IPS-NIHi11 (cell line): ENCODE measurements around the gene DUSP7.

ENCODE experiments used
- DNase-seq: peaks from one replicate; pipeline ENCODE4 v3.0.0; 2012; ENCODE audit warnings: mixed read lengths, low spot score

DUSP7 gene

DNA sequence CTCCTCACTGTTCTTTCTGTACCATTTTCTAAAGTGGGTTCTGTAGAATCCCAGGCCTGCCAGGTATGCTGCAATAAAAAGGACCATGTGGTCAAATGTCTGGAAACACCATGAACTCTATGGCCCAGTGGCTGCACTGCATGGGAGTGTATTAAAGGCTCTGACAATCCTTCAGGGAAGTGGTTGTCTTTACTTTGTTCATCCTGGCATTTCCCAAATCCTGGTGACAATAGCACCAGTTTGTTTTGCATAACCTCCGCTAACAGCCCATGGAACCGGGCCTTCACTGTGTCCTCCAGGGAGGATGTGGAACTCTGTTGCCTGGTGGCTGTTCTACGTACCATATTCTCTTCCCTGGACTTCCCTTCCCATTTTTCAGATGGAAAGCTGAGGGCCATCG, 11.2 kb upstream of the DUSP7 start:
- no peak for DNase-seq

DNA sequence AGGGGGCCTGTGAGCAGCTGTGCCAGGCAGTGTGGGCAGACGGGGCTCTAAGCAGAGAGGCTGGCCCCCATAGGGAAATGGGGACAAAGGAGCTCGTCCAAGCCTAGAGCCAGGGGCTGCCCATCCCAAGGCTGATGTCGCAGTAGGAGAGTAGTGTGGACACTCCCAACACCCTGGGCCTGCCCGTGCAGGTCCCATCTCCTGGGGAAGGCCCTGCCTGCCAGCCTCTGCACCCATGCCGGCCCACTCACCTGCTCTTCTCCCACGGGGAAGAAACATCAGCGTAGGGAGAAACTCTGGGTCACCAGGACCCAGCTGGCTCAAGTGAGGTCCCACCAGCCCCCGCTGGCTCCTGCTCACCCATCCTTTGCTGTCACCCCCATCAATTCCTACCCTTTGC, 10.7 kb upstream of the DUSP7 start:
- DNase-seq = no peak

DNA sequence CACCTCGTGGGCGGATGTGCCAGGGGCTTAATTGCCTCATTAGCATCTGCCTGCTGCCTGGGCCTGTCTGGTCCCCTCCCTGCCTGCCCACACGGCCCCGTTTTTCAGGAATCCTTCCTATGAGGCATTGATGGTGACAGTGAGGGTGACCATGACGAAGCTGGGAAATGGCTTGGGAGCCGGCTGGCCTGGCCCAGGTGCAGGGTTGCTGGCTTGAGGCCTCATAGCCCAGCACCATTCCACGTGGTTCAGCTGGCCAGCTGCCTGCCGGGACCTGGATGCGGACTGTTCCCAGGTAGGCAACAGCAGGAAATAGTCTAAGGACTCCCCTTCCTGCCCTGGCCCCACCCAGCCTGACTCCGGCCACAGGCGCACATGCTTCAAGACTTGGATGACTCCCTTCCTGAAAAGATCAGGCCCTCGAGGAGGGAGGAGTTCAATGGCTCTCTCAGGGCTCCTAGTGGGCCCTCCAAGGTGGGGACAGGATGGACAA, 8.9 kb upstream of the DUSP7 start:
- no peak for DNase-seq

DNA sequence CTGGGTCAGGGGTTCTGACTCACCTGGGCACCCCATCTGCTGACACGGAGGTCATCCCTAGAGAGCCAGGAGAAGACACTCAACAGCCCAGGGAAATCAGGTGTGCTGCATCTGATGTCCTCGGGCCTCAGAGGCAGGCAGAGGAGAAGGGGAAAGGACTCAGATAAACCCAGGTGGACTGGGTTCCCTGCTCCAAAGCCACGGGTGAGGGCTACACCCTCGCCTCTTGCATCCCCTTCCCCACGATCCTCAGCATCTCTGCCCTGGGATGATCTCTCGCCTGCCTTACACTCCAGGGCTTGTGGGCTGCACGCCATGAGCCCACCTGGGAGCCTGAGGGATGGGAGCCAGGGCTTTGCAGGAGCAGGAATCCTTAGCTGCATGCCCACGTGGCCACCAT, 8.2 kb upstream of the DUSP7 start:
- DNase-seq = no peak

DNA sequence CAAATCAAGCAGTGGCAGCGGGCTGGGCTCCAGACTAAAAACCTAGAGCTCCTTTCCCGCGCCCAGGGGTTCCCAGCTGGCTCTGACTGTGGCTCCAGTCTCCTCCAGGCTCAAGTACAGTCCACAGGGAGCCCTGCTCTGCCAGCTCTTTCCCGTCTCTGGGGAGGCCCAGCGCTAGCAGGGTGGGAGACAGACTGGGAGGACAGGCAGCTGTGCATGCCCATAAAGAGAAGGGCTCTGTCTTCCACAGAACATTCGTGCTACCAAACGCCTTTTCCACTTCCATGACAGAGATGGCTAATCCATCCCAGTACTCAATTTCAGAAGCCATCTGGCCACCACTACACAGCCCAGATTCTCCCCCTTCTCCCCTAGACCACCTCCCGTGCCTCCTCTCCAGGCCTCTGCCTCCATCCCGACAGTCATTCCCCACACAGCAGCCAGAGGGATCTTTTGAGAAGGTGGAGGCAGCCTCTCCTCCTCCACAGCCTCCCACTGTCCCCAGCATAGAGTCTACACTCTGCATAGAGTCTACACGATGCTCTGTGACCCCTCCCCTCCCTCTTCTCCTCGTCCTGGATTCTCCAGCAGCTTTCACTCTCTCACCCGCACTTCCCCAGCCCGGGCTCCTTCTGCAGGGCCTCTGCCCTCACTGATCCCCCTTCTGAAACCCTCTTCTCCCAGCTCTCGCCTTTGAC, 6.8 kb upstream of the DUSP7 start:
- DNase-seq = no peak

DNA sequence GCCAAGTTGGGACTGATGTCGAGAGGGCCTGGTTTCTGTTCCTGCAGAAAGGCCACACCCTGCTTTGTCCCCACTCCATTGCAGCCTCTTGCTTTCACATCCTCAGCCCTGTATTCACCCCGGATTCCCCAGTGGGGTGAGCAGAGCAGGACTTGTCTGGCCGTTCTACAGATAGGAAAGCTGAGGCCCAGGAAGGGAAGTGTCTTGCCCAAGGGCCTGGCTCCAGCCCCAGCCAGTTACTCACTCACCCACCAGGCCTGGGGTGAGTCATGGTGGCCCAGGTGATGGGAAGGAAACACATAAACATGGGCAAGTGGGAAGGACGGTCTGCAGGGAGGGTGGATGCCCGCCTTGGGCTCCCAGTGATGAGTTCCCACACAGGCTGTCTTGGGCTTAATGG, 6.1 kb upstream of the DUSP7 start:
- DNase-seq = no peak

DNA sequence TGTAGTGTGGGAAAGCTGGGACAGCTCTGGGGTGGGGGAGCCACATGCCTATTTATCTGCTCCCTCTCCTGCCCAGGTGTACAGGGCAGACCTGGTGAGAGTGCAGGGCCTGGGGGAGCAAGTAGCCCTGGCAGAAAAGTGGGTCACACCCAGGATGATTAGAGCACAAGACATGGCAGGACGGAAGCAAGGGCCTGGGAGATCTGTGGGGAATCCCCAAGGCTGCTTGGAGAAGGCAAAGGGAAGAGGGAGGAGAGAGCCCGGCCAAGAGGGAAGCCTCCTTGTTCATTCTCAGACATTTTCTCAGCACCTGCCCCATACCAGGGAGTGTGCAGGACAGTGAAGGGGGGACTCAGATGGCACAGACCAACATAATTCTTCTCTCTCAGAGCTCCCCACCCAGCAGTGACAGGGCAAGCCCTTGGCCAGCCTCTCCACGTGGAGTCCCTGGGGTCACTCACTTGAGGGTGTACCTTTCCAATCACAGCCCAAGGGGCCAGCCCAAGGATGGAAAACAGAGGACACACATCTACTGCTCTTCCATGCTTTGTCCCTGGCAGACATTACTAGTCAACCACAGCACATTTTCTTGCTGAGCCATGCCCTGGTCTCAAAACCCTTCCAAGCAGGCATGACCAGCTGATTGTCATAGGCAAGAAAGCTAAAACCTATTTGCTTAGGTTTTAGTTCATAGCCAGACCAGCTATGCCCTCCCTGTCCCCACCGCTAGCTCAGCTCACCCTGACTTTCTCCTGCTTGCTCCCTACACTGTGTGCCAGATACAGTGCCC, 4.9 kb upstream of the DUSP7 start:
- DNase-seq = no peak

DNA sequence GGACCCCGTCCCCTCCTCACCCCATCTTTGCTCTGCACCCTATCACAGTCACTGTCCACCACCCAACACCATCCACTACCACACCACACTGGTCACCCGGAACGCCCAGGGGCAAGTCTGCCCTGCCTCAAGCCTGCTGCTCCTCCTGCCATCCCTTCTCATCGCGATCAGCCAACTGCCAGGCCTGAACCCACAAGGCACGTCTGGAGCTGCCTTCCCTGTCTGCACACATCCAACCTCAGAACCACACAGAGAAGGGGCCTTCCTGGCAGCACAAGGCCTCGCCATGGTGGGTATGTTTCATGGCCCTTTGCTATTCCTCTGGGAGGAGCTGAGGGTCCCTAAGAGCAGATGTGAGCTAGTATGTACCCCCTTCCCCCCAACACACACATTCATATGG, 3.4 kb upstream of the DUSP7 start:
- no peak for DNase-seq

DNA sequence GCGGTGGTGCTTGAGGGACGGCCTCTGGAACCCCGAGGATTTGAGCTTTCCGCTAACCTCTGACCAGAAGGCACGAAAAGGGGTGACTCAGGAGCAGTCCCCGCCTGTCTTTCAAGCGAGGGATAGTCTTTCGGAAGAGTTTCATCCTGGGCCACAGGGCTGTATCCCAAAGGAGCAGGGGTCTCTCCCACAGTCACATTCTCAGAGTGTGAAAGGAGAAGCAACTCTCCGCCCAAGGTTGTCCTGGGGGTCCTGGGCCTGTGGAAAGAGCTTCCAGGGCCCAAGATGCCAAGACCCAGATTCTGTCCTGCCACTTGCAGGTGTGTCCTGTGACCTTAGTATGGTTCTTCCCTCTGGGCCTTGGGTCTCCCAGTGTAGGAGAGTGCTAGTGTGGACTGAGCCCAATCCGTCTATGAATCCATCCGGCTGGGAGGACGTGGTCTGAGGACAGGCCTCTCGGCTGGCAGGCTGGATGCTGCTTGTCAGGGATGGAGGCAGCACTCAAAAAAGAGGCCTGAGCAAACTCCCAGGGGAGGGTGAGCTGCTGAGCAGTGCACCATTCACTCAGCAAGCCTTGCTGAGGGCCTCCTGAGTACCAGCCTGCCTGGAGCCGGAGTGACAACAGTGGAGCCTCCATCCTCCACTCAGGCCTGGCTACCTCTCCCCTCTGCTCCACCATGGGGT, 1.6 kb upstream of the DUSP7 start:
- DNase-seq = no peak

DNA sequence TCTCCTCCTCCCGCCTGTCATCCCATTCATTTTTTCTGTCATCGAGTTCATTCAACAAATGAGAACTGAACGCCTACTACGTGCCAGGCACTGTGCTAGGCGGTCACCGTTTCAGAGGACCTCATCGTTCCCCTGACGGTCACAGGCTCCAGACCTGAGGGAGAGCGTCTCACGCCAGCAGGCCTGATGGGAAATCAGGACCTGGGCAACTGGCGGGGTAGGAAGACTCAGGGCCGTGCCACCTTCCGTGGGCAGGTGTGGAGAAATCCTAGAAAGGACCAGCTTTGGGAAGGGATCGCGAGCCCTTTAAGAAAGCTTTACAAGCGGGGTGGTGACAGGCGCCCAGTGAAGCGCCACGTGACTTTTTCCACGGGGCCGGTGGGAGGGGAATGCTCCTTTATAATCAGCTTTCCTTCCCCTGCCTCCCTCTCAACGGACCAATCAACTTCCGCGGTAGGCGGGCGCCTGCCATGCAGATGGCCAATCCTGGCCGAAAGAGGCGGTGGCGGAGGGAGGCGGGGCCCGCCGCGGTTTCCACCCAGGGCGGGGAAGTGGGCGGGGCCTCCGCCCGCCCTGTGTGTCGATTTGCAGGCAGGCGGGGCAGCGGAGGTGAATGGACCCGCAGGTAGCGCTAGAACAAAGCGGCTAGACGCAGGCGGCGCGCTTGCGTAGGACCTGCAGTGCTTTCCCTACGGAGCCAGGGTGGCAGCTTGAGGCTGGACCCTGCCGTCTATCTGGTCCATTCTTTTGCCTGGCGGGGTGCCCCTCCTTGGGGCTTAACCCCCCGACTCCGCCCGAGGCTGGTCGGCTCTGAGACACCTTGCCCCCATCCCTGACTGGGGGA, 819 bp upstream of the DUSP7 start:
- DNase-seq = peak; percentile 99

DNA sequence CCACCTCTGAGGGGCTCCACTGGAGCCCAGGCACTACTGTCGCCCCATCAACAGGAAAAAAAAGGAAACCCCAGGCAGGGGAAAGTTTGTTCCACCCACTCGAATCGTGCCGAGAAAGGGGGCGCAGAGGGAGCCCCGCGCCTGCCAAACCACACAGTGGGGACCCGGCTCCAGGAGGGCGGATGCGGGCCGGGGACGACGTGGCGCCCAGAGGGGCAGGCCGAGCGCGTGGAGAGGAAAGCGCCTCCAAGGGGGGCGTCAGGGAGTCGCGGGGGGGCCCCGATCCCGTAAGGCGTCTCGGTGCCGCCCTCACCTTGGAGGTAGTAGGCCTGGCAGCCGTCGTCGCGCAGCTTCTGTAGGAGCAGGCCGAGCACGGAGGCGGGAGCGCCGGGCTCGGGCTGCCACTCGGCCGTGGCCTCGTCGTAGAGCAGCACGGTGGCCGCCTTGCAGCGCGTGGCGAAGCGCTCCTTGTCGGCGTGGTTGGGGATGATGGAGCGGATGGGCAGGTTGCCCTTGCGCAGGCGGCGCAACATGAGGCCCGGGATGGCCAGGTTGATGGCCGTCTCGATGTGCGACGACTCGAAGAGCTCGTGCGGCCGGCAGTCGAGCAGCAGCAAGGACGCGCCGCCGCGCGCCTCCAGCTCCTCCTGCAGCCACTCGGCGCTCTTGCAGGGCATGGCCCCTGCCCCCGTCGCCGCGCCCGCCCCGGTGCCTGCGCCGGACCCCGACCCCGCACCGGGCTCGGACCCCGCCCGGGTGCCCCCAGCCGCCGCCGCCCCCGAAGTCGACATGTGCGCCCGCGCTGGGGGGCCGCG, 627 bp downstream of the DUSP7 start:
- peak; percentile 63 for DNase-seq

DNA sequence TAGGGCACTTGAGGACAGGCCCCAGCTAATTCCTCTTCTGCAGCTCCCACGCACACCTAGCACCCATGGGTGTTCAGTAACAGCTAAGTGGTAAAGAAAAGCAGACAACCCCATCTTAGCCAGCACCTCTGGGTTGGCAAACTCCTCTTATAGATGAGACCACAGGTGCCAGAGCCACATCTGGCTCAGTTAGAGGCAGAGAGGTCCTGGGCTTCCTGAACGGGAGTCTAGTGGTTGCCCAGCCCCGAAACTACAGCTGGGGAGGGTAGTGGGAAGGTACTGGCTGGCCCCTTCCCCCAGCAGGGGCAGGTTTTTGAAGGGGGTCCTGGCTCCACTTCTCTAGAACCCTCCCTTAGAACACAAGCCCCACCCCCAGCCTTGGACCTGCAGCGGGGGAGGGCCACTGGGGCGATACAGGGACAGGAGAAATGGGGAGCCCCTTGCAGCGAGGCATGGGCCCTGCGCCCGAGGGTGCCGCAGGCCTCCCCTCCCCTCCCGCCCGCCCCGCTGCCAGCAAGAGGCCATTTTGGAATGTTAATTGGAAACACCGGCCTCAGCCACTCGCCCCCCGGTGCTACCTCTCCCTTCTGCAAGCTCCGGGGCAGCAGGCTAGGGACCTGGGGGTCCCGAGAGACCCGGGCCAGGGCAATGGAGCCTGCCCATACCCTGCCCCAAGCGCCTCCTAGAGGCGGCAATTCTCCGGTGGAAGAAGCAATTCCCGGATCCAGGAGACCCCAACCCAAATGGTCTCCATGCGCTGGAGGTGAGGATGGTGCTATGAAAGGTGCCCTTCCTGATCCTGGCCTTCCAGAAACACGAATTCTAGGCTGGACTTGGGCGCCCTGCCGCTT, 1.5 kb downstream of the DUSP7 start:
- no peak for DNase-seq

DNA sequence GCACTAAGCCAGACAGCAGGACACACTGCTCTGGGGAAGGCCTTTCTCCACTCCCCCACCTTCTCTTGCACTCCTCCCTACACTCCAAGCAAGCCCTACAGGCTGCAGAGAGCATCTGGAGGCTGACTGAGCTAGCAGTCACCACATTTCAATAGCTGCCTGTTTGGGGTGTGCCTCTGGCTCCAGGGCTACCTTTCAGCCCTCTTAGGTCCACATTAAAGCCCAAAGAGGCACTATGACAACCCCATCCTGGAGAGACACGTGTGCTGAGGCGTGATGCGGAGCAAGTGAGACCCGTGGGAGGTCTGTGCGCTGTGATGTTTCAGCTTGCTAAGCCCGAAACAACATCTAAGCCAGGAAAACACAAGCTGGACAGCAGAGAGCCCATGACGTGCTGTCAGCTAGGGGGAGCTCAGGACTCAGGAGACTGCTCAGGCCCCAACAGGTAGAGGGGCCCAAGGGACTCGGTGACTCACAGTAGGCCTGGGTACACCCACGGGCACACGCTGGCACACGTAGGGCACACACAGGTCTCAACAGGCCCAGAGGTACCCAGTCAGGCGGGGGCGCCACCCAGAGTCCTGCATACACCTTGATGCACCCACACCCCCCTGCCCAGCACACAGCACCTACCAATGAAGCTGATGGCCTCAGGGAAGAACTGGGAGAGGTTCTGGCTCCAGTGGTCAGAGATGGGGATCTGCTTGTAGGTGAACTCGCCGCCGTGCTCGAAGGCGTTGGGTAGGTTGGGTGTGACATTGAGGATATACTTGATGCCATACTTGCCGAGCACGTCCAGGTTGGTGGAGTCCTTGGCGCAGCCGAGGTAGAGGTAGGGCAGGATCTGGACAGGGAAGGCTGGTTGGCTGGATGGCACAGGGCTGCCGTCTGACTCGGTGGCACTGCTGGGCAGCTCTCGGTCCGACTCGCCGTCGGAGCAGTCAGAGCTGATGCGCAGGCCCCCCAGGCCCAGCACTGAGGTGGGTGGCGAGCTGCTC, 2.8 kb downstream of the DUSP7 start:
- DNase-seq = no peak

DNA sequence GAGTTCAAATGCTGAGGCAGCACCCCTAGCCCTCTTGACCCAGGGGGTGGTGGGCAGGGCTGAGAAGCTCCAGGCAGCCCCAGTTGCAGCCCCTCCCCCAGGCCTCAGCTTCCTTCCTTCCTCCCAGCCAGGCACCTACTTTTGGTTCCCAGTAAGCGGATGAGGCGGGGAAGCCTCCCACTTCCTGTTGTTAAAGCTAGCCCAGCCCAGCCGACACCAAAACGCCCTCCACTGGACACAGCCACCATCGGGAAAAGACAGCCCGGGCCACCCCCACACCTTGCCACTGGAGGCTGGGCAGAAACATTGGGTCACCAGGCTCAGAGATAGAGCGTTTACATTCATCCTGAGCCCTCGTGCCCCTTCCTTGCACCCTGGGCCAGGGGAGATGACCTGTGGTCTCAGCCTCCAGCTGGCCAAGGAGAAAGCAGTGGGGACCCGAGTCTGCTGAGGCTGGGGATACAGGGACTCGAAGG, 3.5 kb downstream of the DUSP7 start:
- DNase-seq = peak; percentile 76

DNA sequence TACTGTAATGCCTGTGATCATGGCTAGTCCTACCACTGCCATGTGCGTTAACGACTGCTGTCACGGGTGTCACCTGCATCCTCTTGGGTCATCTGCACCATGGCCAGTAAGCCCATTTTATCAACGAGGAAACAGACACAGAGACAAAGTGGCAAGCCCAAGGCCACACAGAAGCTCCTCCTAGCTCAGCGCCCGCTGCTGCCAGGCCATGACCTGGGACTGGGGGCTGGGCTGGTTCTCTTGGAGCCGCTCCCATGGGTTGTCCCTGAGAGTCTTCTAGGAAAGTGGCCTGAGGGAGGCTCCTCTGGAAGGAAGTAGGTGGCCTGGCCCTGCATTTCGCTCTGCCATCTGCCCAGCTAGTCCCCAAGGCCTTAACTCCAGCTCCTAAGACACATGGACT, 4.9 kb downstream of the DUSP7 start:
- no peak for DNase-seq

DNA sequence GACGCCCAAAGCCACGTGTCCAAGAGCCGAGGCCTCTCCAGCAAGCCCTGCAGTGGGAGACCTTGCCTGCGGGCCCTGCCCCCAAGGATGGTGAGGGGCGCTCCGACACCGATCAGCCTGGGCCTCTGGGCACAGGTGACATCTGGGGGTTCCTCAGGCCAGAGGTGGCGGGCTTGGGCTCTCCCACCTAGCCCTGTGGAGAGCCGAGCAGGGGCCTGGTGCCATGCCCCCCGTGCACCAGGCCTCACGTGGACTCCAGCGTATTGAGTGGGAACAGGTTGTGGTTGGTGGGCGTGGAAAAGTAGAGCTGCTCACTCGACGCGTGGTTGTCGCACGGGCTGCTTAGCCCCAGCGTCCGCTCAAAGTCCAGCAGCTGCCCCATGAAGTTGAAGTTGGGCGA, 5.8 kb downstream of the DUSP7 start:
- no peak for DNase-seq

DNA sequence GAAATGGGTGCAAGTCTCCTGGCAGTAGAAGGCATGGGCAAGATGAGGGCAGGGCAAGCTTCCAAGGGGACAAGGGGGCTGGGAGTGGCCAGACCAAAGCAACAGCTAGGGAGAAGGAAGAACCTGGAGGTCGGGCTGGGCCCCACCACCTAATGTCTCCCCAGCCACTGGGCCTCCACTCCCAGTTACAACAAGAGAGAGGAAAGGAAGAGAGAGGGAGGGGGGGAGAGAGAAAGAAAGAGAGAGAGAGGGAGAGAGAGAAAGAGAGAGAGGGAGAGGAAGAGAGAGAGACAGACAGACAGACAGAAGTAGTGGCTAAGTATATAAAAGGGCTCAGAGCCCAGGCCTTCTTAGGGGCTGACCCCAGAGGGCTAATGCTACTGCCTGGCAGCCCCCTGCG, 6.9 kb downstream of the DUSP7 start:
- no peak for DNase-seq

DNA sequence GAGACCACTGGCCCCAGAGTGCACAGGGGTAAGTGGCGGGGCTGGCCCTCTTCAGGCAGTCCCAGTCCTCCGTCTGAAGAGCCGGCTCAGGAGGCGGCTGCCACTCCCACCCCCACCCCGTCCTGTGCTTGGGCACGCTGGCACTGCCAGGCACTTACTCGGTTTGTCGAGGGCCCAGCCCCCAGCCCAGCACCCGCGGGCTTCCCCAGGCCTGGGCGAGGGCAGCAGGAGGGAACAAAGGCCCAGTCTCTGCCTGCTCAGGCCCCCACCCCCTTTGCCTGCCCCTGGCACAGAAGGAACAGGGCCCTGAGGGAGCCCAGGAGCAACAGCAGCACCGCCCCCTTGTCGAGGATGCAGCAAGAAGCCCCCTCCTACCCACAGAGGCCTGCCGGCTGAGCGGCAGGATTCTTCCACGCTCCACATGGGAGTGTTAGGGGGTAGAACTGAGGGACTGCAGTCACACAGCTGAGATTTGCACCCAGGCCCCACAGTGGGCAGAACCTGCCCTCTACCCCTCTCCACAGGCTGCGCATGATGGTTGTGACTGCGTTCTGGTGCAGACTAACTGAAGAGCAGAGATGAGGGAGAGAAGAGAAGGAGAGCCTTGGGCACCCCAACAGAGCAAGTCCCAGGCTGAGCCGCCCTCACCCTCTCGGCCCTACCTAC, 8.9 kb downstream of the DUSP7 start:
- no peak for DNase-seq
